Measurements from ENCODE around the gene NPIPA5. TPM values are rescaled to one million over a fixed set of nuclear protein-coding genes. Genes with fewer than 3 reads are reported as not detected.
"Not testable (repeated sequence)": the region's sequence is repeated elsewhere in the genome, so short reads cannot be mapped to it uniquely, and the experiment has no call there.

Gene NPIPA5
- total RNA-seq, 4 donors from 2014 or later, result 2.6 to 21.6 (median 8.5) TPM; not detected in 1

- not testable (repeated sequence) for H3K27ac ChIP-seq; H3K4me3 ChIP-seq; H3K27me3 ChIP-seq; DNase-seq (ENCODE audit: low spot score in 2 of 2); H3K36me3 ChIP-seq; H3K9me3 ChIP-seq; H3K4me1 ChIP-seq
- 43% methylated on average over 2 of the region's 3 CpGs for WGBS
Observed at GRCh38 chr16:15382810-15383209, 4.7 kb upstream of the NPIPA5 start.

GRCh38 chr16:15357495-15357894 is 20.6 kb downstream of the NPIPA5 start:
- not testable (repeated sequence) for H3K27me3 ChIP-seq; H3K9me3 ChIP-seq; H3K36me3 ChIP-seq; H3K27ac ChIP-seq; DNase-seq (ENCODE audit: low spot score in 2 of 2); H3K4me3 ChIP-seq; H3K4me1 ChIP-seq
- 97% methylated on average over 4 of the region's 7 CpGs for WGBS

GRCh38 chr16:15354846-15355245 is 23.2 kb downstream of the NPIPA5 start:
- WGBS, result no CpG with 5 or more reads among the region's 2 CpGs
- H3K27me3 ChIP-seq; H3K4me3 ChIP-seq; H3K9me3 ChIP-seq; DNase-seq (ENCODE audit: low spot score in 2 of 2); H3K4me1 ChIP-seq; H3K36me3 ChIP-seq; H3K27ac ChIP-seq: not testable (repeated sequence)

- not testable (repeated sequence) for H3K4me3 ChIP-seq; H3K27ac ChIP-seq; H3K4me1 ChIP-seq; H3K27me3 ChIP-seq; H3K9me3 ChIP-seq; DNase-seq (ENCODE audit: low spot score in 2 of 2); H3K36me3 ChIP-seq
- WGBS, result 100% methylated on average over 1 of the region's 3 CpGs
Observed at GRCh38 chr16:15352852-15353251, 25.2 kb downstream of the NPIPA5 start.

- H3K27me3 ChIP-seq; H3K4me3 ChIP-seq; H3K9me3 ChIP-seq; H3K27ac ChIP-seq; DNase-seq (ENCODE audit: low spot score in 2 of 2); H3K36me3 ChIP-seq; H3K4me1 ChIP-seq: not testable (repeated sequence)
- no CpG with 5 or more reads among the region's 5 CpGs for WGBS
Observed at GRCh38 chr16:15351745-15352144, 26.3 kb downstream of the NPIPA5 start.

GRCh38 chr16:15351251-15351650 is 26.8 kb downstream of the NPIPA5 start:
- not testable (repeated sequence) for H3K9me3 ChIP-seq; H3K27me3 ChIP-seq; H3K27ac ChIP-seq; H3K4me3 ChIP-seq; H3K4me1 ChIP-seq; H3K36me3 ChIP-seq; DNase-seq (ENCODE audit: low spot score in 2 of 2)
- WGBS, result no CpG with 5 or more reads among the region's 11 CpGs

GRCh38 chr16:15348721-15349120 is 29.4 kb downstream of the NPIPA5 start:
- not testable (repeated sequence) for DNase-seq (ENCODE audit: low spot score in 2 of 2); H3K27me3 ChIP-seq; H3K36me3 ChIP-seq; H3K4me1 ChIP-seq; H3K27ac ChIP-seq; H3K4me3 ChIP-seq; H3K9me3 ChIP-seq
- WGBS, result no CpG with 5 or more reads among the region's 7 CpGs

- H3K27me3 ChIP-seq; H3K4me1 ChIP-seq; H3K9me3 ChIP-seq; H3K27ac ChIP-seq; DNase-seq (ENCODE audit: low spot score in 2 of 2); H3K4me3 ChIP-seq; H3K36me3 ChIP-seq: not testable (repeated sequence)
- no CpG with 5 or more reads among the region's 1 CpG for WGBS
Observed at GRCh38 chr16:15342337-15342736, 35.8 kb downstream of the NPIPA5 start.

GRCh38 chr16:15338986-15339385 is 39.1 kb downstream of the NPIPA5 start:
- not testable (repeated sequence) for H3K4me1 ChIP-seq; H3K4me3 ChIP-seq; H3K27me3 ChIP-seq; H3K36me3 ChIP-seq; H3K27ac ChIP-seq; H3K9me3 ChIP-seq; DNase-seq (ENCODE audit: low spot score in 2 of 2)
- no CpG with 5 or more reads among the region's 5 CpGs for WGBS

- WGBS, result 80% methylated on average over 1 of the region's 7 CpGs
- H3K27me3 ChIP-seq; H3K9me3 ChIP-seq; H3K27ac ChIP-seq; H3K4me3 ChIP-seq; DNase-seq (ENCODE audit: low spot score in 2 of 2); H3K36me3 ChIP-seq; H3K4me1 ChIP-seq: not testable (repeated sequence)
Observed at GRCh38 chr16:15337974-15338605, 40.0 kb downstream of the NPIPA5 start.

GRCh38 chr16:15335609-15336008 is 42.5 kb downstream of the NPIPA5 start:
- not testable (repeated sequence) for H3K4me1 ChIP-seq; H3K4me3 ChIP-seq; H3K27me3 ChIP-seq; H3K9me3 ChIP-seq; H3K36me3 ChIP-seq; DNase-seq (ENCODE audit: low spot score in 2 of 2); H3K27ac ChIP-seq
- no CpG with 5 or more reads among the region's 2 CpGs for WGBS

- not testable (repeated sequence) for H3K4me3 ChIP-seq; DNase-seq (ENCODE audit: low spot score in 2 of 2); H3K27ac ChIP-seq; H3K27me3 ChIP-seq; H3K9me3 ChIP-seq; H3K36me3 ChIP-seq; H3K4me1 ChIP-seq
- no CpG with 5 or more reads among the region's 5 CpGs for WGBS
Observed at GRCh38 chr16:15333969-15334368, 44.1 kb downstream of the NPIPA5 start.

GRCh38 chr16:15330978-15331377 is 47.1 kb downstream of the NPIPA5 start:
- H3K4me1 ChIP-seq; H3K27me3 ChIP-seq; H3K9me3 ChIP-seq; DNase-seq (ENCODE audit: low spot score in 2 of 2); H3K27ac ChIP-seq; H3K36me3 ChIP-seq; H3K4me3 ChIP-seq: not testable (repeated sequence)
- WGBS, result no CpG with 5 or more reads among the region's 2 CpGs

GRCh38 chr16:15324954-15325353 is 53.1 kb downstream of the NPIPA5 start:
- H3K9me3 ChIP-seq; H3K36me3 ChIP-seq; H3K4me1 ChIP-seq; DNase-seq (ENCODE audit: low spot score in 2 of 2); H3K4me3 ChIP-seq; H3K27ac ChIP-seq; H3K27me3 ChIP-seq: not testable (repeated sequence)
- no CpG with 5 or more reads among the region's 4 CpGs for WGBS

- not testable (repeated sequence) for H3K27me3 ChIP-seq; DNase-seq (ENCODE audit: low spot score in 2 of 2); H3K4me1 ChIP-seq; H3K27ac ChIP-seq; H3K9me3 ChIP-seq; H3K4me3 ChIP-seq; H3K36me3 ChIP-seq
- WGBS, result 100% methylated on average over 2 of the region's 6 CpGs
Observed at GRCh38 chr16:15323373-15323772, 54.7 kb downstream of the NPIPA5 start.

Measured in suprapubic skin (tissue), 4 donors.